T-helper 2 cell (primary cell): ENCODE data around the gene PTTG1IP.
"Not testable (repeated sequence)": the region's sequence is repeated elsewhere in the genome, so short reads cannot be mapped to it uniquely, and the experiment has no call there.

ENCODE experiments used
- DNase-seq, 5 experiments: peaks; one replicate each; pipeline versions ENCODE4 v3.0.0 to v3.0.0-alpha.2; 2012 to 2022

Gene PTTG1IP

DNA sequence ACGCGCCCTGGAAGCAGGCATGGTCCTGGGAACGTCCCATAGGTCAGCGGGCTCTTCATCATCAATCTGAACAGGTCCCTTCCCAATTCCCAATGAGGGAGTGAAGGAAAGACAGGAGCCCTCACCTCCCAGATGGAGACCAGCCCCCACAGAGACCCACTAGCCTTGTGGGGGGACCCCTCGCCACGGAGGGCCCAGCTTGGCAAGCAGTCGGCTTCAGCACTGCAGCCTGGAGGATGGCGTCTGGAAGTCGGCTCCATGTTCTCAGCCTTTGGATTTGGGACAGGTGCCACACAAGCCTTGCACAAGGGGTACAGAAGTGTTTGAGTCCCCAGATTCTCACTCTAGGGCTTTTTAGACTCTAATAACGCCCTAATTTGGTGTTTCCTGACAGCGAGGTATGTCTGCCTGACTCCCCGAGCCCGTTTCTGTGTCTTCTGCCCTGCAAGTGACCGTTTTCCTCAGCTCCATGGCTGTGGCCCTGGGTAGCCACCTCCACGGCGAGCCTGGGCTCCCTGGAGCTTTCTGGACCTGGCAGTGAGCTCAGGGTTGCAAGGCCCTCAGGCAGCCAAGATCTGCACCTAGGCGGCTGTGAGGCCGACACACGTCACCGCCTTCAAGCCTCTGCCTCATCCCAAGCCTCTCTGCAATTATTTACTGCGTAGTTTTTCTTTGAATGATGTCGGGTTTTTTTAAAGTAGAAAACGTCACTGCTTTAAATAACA lies 30.6 kb downstream of the PTTG1IP start:
- no peak for DNase-seq

DNA sequence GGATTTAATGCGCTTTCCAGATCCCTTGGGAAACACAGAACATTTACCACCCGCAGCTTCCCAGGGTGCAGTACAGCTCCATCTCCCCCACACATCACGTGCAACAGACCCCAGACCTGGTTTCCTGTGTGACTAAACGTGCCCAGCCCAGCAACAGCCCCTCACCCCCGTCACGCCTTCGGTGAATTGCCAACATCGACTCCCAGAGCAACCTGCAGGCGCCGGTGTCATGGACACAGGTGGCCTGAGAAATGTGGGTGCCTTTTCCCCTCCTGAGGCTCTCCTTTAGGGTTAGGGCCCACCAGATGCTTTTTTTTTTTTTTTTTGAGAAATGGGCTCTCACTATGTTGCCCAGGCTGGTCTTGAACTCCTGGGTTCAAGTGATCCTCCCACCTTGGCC lies 31.4 kb downstream of the PTTG1IP start:
- no peak for DNase-seq

DNA sequence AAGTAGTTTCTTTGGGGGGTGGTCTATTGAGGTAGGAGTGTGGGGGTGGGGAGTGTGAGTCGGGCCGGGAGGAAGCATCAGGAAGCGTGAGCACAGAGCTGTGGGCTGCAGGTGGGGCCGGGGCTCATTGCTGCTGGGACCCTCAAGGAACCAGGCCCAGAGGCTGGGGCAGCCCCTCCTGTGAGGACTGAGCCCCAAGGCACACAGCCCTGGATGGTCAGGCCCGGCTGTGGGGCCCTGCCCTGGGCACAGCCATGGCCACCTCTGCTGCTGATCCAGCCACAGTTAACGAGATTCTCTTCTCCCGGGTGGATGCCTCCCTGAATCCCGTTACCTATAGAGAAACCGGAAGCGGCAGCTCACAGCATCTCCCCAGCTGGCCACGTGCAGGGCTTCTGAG lies 32.7 kb downstream of the PTTG1IP start:
- DNase-seq: no peak

DNA sequence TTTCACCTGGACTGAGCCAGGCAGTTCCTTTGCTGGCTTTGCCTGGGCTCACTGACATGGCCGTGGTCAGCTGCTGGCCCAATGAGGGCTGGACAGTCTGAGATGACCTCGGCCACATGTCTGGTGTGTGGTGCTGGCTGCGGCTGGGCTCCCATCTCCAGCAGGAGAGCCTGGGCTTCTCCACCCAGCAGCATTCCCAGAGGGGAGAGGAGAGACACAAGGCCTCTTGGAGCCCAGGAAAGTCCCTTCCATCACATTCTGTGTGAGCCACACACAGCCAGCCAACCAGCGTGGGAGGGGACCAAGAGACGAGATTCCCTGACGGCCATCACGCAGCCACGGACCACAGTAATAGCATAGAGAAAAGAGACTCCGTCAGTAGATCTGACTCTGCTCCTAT lies 34.5 kb downstream of the PTTG1IP start:
- DNase-seq: no peak

DNA sequence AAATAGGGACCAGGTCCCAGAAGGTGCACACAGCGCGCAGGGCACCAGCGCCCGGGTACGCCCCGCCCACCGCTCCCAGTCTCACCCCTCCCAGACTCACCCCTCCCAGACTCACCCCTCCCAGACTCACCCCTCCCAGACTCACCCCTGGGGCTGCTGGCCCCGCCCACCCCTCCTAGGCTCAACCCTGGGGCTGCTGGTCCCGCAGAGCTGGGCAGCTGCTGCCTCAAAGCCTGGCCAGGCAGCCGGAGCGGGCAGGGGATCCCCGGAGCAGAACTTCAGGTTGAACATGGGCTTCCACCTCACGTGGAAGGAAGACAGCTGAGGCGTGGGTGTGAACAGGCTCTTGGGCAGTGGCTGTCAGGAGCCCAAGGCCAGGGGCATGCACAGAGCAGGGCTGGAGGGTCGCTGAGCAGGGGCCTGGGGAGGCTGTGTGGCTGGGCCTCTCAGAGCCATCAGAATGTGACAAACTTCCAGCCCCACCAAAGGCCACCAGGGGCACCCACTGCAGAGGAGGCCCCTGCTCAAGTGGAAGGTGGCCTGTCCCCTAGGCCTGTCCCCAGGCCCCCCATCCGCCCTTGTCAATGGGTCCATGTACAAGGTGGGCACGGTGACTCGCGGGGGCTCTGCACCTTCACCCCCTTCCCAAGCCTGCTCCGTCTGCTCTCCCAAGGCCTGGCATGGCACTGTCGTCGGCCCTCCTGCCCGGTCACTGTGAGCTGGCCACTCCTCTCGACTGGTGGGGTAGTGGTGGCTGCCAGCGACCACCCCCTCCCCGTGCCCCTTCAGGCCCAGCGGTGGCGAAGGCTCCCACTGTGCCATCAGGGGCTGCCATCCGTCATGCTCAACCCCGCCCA lies 35.2 kb downstream of the PTTG1IP start:
- no peak for DNase-seq

DNA sequence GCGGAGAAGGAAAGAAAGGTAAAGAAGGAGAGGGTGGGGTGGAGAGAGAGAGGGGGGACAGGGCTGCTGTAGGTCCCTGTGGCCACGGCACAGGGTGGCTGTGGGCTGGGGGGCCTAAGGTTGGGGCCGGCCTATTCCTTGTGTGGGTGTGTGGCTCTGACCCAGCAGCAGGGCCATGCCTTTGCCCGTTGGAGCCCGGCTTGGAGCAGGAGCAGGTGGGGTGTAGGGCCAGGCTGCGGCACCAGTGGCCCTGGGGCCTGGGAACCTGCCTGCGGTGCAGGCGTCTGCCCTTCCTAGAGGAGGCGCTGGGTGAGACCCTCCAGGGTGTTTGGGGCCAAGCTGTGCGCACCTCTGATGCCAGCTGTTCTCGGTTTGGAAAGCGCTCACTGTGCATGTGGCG lies 36.0 kb downstream of the PTTG1IP start:
- DNase-seq: no peak

DNA sequence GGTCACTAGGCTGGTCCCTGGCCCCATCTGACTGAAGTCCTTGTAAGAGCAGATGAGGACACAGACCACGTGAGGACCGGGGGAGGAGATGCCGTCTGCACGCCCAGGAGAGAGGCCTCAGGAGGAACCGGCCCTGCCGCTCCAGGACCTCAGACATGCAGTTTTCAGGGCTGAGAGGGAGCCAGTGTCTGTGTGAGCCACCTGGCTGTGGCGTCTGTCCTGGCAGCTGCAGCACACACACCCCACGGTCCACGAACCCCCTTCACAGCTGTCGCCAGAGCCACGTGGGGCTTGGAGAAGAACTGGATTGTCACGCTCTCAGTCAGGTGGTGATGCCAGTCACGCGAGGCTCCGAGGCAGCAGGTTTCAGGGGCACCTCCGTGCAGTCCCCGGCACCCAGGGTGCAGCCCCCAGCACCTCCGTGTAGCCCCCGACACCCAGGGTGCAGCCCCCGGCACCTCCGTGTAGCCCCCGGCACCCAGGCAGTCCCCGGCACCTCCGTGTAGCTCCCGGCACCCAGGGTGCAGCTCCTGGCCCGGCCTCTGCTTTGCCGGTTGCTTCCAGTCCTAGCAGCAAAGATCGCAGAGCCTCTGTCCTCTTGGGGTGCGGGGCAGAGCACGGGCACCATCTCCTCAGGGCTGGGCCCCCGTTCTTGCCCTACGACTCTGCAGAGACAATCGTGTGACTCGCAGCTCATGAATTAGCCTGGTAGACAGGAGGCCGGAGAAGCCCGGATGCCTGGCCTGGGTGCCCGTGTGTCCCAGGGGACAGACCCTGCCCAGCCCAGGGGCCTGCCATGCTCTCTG lies 36.6 kb downstream of the PTTG1IP start:
- no peak for DNase-seq

DNA sequence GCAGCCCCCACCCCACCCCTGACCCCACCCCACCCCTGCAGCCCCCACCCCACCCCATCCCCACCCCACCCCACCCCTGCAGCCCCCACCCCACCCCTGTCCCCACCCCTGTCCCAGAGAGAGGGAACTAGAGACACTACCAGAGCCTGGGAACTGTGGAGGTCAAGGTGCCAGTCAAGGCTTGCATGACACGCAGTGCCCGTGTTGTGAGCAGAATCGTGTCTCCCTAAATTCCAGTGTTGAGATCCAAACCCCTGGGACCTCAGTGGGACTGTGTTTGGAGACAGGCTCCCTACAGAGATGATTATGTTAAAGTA lies 37.2 kb downstream of the PTTG1IP start:
- DNase-seq: no peak

DNA sequence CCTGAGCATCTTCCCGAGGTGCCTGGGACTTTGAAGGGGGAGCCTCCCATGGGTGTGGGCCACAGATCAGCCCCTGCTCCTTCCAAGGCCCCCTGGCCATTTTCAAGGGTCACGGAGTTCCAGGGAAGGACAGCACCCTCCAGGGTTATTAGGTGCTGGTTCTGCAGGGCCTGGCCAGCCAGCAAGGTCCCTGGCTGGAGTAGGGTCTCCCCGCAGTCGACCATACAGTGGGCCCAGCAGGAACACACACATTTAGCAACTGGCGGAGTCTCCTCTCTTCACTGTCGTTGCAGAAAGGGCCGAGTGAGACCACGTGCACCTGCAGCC lies 37.9 kb downstream of the PTTG1IP start:
- no peak for DNase-seq

DNA sequence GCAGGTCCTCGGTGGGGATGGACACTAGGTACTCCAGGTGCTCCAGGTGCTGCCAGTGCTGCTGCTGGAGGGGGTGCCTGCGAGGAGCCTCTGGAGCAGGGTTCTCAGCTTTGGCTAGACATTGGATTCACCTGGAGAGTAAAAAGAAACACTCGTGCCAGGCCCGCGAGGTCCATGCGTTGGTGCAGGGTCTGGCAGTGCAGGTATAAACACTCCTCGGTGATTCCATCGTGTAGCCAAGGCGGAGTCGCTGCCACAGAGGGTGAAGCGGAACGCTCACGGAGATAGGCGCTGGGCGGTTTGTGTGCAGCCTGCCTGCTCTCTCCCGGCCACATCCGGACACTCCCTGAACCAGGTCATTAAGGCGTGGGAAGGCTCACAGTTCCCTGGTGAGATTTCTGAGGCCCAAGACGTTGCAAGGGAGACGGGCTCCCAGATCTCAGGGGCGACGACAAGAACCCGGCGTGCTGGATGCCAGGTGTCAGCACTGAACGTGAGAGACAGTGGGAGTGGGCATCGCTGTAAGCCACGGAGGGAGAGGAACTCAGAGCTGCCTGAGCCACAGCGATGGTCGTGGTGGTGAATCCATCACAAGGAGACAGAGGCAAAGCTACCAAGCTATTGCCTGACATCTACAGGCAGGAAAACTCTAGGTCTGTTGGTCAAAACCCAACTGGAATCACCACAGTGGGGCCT lies 38.4 kb downstream of the PTTG1IP start:
- DNase-seq: no peak

DNA sequence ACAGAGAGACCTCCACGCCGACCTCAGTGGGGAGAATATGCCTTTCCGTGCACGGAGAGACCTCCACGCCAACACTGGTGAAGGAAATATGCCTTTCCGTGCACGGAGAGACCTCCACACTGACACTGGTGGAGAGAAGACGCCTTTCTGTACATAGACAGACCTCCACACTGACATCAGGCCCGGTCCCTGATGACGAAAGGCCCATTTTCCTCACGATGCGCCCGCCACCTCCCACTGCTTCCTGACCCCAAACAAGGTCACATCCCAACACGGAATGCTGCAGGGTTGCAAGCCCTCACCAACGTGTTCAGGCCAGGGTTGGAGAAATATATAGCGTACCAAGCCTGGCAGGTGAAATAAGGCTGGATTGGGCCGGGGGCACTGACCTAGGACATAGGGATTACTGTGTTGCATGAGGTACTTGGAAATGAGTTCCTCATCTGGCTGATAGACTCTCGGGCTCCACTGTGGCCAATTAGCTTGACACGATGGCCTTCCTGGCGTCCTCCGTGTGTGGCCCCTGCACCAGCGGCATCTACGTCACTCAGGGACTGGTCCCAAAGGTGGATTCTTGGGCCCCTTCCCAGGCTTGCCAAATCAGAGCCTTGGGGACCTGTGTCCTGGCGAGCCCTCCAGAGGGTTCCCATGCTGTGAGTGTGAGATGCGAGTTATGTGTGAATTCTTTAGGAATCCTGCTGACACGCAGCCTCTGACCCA lies 39.1 kb downstream of the PTTG1IP start:
- no peak for DNase-seq

DNA sequence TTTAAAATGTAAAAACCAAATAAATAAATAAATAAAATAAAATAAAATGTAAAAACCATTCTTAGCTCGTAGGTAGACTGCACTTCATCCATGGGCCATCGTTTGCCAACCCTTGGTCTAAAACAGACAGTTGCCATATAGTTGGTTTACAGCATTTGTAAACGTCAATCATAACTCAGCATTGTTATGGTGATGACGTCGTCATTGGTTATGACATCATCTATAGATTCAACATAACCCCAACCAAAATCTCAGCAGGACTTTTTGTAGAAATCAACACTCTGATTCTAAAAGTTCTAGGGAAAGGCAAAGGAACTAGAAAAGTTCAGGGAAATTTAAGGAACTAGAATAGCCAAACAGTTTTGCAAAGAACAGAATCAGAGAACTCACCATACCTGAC lies 39.8 kb downstream of the PTTG1IP start:
- no peak for DNase-seq

DNA sequence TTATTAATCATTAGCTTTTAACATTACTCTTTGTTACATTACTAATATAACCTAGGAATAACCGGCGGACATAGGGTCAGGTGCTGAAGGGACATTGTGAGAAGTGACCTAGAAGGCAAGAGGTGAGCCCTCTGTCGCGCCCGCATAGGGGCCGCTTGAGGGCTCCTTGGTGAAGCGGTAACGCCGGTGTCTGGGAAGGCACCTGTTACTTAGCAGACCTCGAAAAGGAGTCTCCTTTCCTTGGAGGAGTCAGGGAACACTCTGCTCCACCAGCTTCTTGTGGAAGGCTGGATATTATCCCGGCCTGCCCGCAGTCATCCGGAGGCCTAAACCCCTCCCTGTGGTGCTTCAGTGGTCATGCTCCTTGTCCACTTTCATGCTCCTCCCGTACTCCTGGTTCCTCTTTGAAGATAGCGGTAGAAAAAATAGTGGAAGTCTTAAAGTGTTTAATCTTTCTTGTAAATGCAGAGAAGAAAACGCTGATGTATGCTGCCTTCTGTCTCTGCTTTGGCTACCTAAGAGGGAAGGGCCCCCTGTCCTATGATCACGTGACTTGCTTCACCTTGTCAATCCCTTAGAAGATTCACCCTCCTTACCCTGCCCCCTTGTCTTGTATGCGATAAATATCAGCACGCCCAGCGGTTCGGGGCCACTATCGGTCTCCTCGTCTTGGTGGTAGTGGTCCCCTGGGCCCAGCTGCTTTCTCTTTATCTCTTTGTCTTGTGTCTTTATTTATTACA lies 40.8 kb downstream of the PTTG1IP start:
- not testable (repeated sequence) for DNase-seq

DNA sequence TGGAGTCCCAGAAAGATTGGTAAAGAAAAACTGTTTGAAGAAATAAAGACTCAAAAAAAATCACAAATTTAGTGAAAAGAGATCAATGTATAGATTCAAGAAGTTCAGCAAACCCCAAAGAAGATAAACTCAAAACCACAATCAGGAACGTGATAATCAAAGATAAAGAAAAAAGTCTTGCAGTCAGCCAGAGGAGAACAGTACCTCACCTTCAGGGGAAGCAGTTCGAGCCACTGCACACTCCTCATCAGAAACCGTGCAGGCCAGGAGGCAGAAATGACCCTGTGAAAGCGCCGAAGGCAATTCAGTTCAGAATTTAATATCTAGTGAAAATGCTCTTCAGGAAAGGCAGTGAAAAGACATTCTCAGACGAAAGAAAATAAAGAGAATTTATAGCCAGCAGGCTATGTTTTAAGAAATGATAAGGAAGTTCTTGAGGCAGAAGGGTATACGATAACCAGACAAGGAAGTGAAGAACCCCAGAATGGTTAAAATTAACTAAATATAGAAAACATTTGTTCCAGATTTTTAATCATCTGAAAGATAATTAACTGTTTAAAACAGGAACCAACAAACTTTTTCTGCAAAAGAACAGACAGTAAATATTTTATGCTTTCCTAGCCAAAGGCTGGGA lies 42.1 kb downstream of the PTTG1IP start:
- peak in 1 of 5 experiments; percentile 58 for DNase-seq

DNA sequence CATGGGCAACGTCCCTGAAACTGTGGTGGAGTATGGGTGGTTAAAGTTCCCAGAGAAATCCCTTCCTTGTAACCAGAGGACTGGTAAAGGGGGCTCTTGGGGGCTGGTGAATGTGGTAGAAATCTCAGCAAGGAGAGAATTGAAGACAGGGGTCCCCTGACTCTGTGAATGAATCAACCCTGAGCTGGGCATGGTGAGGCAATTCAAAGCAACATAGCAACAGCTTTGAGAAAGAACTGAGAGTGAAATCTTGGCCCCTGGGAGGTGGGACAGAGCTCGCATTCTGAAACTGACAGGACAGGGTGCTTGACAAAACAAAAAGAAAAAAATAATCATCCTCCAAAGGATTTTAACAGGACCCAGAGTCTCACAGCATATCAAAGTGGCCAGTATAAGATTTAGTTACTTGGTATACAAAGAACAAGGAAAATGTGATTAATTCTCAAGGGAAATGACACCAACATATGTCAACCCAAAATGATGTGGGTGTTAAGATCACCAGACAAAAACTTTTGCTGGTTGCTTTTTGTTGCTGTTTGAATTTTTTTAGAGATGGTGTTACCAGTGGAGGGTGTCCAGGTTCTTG lies 43.9 kb downstream of the PTTG1IP start:
- no peak for DNase-seq

DNA sequence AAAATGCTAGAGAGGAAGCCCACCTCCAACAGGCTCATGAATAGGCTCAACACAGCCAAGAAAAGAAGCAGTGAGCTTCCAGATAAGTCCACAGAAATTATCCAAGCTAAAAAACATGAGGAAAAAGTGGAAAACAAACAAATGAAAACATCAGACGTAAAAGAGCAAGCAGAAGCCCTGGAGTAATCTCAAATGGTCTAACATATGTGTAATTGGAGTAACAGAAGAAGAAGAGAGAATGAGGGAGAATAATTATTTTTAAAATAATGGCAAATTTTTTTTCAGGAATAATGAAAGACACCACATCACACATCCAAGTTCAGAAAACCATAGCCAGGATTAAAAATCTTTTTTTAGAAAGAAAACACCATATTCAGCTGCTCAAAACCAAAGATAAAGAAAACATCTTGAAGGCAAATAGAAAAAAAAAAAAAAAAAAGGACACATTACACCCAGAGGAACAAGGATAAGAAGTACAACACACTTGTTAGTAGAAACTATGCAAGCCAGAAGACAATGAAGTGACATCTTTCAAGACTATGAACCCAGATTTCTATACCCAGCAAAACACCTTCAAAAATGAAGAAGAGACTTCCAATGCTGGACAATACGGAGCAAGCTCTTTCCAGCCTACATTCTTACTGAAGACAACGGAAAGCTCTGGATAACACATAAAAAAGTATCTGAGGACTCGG lies 45.0 kb downstream of the PTTG1IP start:
- DNase-seq: no peak

DNA sequence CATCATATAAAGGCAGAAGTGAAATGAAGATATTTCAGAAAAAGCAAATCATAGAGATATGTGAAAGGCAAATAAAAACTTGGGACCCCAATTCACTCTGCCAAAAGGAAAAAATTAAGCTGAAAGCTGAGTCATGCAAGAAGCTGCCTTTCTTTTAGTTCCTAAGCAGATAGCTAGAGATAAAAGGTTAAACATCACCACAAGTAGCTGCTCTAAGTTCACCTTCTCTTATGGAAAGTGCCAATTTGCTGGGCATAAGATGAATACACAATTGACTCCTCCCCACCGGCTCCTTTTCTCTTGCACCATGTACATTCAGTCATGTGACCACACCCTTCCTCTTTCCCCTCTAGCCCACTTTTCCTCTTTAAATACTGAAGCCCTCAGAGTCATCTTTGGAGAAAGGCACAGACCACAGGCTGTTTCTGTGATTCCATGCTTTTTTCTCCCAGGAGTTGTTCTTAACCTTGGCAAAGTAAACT lies 50.3 kb downstream of the PTTG1IP start:
- DNase-seq: no peak

DNA sequence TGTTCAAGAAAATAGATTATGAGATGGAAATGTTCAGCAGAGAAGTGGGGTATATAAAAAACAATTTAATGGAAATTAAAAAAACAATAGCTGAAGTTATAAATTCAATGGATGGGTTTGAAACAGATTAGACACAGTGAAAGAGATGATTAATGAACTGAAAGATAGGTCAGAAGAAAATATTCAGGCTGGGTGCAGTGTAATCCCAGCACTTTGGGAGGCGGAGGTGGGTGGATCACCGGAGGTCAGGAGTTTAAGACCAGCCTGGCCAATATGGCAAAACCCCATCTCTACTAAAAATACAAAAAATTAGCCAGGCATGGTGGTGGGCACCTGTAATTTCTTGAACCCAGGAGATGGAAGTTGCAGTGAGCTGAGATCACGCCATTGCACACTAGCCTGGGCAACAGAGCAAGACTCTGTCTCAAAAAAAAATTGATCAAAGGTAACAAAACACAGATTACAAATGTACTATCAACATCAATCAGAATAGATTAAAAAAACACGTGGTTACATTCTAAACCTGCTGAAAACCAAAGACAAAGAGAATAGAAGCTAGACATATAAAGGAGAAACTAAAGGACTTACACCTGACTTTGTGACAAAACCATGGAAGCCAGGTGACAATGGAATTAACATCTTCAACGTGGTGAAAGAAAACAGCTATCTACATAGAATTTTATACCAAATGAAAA lies 50.9 kb downstream of the PTTG1IP start:
- no peak for DNase-seq

DNA sequence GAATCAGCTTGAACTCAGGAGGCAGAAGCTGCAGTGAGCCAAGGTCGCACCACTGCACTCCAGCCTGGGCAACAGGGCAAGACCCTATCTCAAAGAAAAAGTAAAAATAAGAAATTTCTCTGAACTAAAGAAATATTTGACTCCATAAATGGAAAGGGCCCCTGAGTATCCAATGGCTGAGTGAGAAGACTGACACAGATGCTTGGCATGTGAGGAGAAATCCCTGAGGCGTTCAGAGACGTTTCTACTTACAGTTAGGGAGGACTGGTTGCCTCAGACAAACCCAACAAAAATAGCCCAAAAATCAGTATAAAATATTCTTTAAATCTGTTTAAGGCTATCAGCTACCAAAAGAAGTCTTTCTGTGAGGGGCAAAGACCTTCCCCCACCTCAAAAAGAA lies 52.6 kb downstream of the PTTG1IP start:
- no peak for DNase-seq
